Measurements from ENCODE around the gene MROH2B.

The MROH2B gene

GRCh38 chr5:40991168-40991980 lies 79.8 kb downstream of the MROH2B start:
- DNase-seq (ENCODE audit: extremely low spot score): no peak
- TF ChIP-seq CTCF (IDR thresholded peaks at IDR 0.05; ENCODE audit: control extremely low read depth, extremely low read depth, low read depth, missing control alignments): no peak
- ChIA-PET CTCF (no interaction called here), POLR2A (no interaction called here)

- TF ChIP-seq CTCF (IDR thresholded peaks at IDR 0.05; ENCODE audit: control extremely low read depth, extremely low read depth, low read depth, missing control alignments): no peak
- POLR2A ChIA-PET: no interaction called here
- CTCF ChIA-PET: no interaction called here
- no peak for DNase-seq (ENCODE audit: extremely low spot score)
Observed at GRCh38 chr5:40988746-40989510, 82.2 kb downstream of the MROH2B start.

DNA sequence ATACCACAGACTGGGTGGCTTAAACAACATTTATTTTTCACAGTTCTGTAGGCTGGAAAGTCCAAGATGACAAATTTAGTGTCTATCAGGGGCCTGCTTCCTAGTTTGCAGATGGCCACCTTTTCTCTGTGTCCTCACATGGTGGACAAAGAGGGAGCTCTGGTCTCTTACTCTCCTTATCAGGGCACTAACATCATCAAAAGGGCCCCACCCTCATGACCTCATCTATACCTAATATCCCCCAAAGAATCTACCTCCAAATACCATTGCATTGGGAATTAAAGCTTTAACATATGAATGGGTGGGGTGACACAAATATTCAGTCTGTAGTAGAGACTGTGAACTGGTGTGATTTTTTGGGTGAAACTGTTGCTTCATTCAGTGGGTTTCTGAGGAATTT lies 83.8 kb downstream of the MROH2B start:
- ChIA-PET POLR2A (no interaction called here), CTCF (interaction anchor here (1.1 kb wide), 1 partner anchor 24 kb away, joined by 3 read pairs; no protein-coding TSS in a partner anchor)
- no peak for DNase-seq (ENCODE audit: extremely low spot score)
- no peak for TF ChIP-seq CTCF (IDR thresholded peaks at IDR 0.05; ENCODE audit: control extremely low read depth, extremely low read depth, low read depth, missing control alignments)

GRCh38 chr5:40986666-40987065 lies 84.5 kb downstream of the MROH2B start:
- ChIA-PET POLR2A (no interaction called here), CTCF (interaction anchor here (0.9 to 1.1 kb wide), 2 partner anchors 9 to 23 kb away, joined by 3 read pairs; no protein-coding TSS in a partner anchor)
- TF ChIP-seq CTCF (IDR thresholded peaks at IDR 0.05; ENCODE audit: control extremely low read depth, extremely low read depth, low read depth, missing control alignments): no peak

DNA sequence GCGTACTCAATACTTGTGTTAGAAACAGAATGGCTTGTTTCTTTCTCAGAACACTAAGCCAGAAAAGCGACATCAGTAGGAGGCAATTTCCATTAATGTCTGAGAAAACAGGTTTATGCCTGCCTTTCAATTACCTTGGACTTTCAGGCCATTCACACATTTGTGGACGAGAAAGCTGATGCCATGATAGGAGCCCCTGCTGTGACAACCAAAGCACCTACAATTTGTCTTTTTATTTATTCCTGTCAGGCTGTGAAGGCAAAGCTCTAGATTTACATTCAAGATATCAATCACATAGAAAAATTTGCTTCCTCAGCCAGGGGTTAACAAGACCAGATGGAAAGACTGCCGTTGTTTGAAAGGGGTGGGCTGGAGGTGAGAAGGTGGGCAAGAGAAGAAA lies 85.6 kb downstream of the MROH2B start:
- ChIA-PET POLR2A (no interaction called here), CTCF (no interaction called here)
- DNase-seq (ENCODE audit: extremely low spot score): no peak
- no peak for TF ChIP-seq CTCF (IDR thresholded peaks at IDR 0.05; ENCODE audit: control extremely low read depth, extremely low read depth, low read depth, missing control alignments)

More at GRCh38 chr5:40986666-40987065, 84.5 kb downstream of the MROH2B start:
- no peak for DNase-seq (ENCODE audit: extremely low spot score)

GRCh38 chr5:40984884-40985283 lies 86.3 kb downstream of the MROH2B start:
- no peak for TF ChIP-seq CTCF (IDR thresholded peaks at IDR 0.05; ENCODE audit: control extremely low read depth, extremely low read depth, low read depth, missing control alignments)
- DNase-seq (ENCODE audit: extremely low spot score): no peak
- ChIA-PET POLR2A (no interaction called here), CTCF (no interaction called here)

Data from GM10248 (cell line).